Measurements from ENCODE around the gene MRPL44. TPM values are rescaled to one million over a fixed set of nuclear protein-coding genes. Genes with fewer than 3 reads are reported as not detected.
A peak's percentile ranks its signal among the peaks of the same experiment; 100 is the strongest.

MRPL44 gene
- total RNA-seq, 3 donors from 2014 or later = 23.8 to 31.9 (median 27.6) TPM

DNA sequence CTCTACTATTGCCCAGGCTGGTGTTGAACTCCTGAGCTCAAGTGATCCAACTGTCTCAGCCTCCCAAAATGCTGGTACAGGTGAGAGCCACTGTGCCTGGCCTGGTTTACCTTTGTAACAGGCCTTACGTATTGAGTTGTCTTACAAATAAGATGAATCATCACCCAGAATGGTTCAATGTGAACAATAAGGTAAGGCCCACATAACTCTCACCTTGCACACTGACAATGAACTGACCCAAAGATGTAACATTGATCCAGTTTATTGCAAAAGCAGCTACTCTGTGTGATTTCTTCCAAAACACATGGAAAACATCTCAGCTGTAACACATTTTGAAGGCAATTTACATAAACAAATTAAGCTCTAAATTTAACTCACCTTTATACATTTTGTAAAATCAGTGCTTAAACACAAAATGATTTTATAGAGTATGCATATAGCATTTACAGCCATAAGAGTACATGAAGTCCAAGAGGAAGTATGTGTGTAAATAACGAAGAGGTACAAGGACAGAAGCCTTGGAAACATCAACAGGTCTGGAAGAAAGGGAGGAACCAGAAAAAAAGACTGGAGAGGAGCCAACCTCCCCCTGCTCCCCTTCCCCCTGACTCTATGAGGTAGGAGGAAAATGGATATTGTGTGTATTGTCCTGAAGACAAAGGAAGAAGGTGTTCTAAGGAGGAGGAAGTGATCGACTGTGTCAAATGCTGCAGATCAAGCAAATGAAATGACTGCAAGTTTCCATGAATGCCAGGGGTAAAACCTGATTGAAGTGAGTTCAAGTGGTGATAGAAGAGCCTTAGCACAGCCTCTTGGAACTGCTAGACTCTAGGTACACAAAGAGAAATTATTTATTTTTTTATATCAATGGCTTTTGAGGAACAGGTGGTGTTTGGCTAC is 6.6 kb upstream of the MRPL44 start:
- TF ChIP-seq, protein P1, sequence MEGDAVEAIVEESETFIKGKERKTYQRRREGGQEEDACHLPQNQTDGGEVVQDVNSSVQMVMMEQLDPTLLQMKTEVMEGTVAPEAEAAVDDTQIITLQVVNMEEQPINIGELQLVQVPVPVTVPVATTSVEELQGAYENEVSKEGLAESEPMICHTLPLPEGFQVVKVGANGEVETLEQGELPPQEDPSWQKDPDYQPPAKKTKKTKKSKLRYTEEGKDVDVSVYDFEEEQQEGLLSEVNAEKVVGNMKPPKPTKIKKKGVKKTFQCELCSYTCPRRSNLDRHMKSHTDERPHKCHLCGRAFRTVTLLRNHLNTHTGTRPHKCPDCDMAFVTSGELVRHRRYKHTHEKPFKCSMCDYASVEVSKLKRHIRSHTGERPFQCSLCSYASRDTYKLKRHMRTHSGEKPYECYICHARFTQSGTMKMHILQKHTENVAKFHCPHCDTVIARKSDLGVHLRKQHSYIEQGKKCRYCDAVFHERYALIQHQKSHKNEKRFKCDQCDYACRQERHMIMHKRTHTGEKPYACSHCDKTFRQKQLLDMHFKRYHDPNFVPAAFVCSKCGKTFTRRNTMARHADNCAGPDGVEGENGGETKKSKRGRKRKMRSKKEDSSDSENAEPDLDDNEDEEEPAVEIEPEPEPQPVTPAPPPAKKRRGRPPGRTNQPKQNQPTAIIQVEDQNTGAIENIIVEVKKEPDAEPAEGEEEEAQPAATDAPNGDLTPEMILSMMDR (IDR thresholded peaks at IDR 0.05) = no peak
- peak; percentile 83 for ATAC-seq
- DNase-seq = no peak

DNA sequence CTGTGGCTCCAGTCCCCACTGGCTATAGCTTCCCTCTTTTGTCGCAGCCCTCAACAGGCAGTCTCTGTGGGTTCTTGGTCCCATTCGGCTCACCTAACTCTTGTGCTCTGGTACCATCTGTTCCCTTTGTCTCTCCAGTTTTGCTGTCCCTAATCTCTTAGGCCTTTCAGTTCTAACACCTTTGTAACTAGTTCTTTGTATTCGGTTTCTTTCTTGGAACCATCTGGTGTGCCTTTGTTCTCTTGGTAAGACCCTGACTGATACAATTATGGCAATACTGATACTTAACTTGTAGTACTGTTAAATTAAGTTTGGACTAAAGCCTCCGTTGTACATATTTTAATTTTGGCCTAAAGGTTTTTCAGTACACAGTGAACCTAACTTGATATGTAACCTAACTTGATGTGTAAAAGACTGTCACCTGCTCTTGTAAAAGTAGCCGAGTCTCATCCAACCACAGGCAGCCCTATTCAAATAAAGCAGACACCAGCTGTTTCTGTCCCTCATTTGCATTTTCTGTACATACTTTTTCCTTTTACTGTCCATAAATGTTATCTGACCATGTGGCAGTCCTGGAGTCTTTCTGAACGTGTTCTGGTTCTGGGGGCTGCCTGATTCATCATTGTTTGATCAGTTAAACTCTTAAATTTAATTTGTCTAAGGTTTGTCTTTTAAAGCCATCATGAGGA is 4.8 kb upstream of the MRPL44 start:
- H3K36me3 ChIP-seq (ENCODE audit: low read depth) = no peaks in the 10 kb centered on the region
- ATAC-seq (peak; percentile 55), DNase-seq (no peak)
- intact Hi-C loops (cut with DNase I, micrococcal nuclease) = no loop called here
- TF ChIP-seq, protein P1 (IDR thresholded peaks at IDR 0.05) = no peak
- H3K4me3 ChIP-seq = no peak overlapping the region
- peaks cover 13% of the 10 kb centered on the region for H3K4me1 ChIP-seq (ENCODE audit: low read depth)
- H3K9me3 ChIP-seq = no peaks in the 10 kb centered on the region

More for the DNA sequence above, 6.6 kb upstream of the MRPL44 start:
- no peak overlapping the region for H3K4me3 ChIP-seq
- intact Hi-C loops (cut with DNase I, micrococcal nuclease) = no loop called here
- no peaks in the 10 kb centered on the region for H3K36me3 ChIP-seq (ENCODE audit: low read depth)
- H3K4me1 ChIP-seq (ENCODE audit: low read depth) = peaks cover 14% of the 10 kb centered on the region
- no peaks in the 10 kb centered on the region for H3K9me3 ChIP-seq

DNA sequence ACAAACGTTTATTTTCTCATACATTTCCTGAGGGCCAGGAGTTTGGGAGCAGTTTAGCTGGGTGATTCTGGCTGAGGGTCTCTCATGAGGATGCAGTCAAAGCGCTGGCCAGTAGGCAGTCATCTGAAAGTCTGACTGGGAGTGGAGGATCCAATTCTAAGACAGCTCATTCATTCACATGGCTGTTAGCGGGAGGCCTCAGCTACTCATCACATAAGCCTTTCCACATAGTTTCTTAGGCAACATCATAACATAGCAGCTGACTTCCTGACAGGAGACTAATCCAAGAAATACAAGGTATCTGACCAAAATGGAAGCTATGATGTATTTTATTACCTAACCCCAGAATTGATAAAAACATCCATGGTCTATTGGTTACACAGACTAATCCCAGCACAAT is 2.9 kb upstream of the MRPL44 start:
- Histone ChIP-seq H3K9me3 (no peaks in the 10 kb centered on the region), H3K4me1 (ENCODE audit: low read depth) (peaks cover 28% of the 10 kb centered on the region), H3K36me3 (ENCODE audit: low read depth) (no peaks in the 10 kb centered on the region), H3K4me3 (no peak overlapping the region)
- intact Hi-C loops (cut with DNase I, micrococcal nuclease) = no loop called here
- TF ChIP-seq, protein P1 (IDR thresholded peaks at IDR 0.05) = no peak
- no peak for ATAC-seq
- no peak for DNase-seq

DNA sequence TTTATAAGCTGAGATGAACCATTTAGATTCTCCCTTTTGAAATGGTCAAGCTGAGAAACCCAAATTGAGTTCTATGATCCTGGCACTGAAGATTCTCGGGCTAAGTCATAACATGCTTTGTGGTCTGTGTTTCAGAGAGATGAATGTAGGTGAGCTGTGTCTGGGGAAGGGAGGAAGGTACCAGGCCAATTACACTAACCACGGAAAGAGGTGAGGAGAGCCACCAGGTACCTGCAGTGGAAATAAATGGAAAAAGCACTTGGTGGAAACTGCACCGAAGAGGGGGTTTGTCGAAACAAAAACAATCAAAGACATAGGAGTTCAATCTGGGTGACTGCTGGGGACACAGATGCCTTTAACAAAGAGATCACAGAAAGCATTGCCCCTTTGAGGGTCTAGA is 963 bp upstream of the MRPL44 start:
- peaks cover 33% of the 10 kb centered on the region for H3K4me1 ChIP-seq (ENCODE audit: low read depth)
- H3K36me3 ChIP-seq (ENCODE audit: low read depth) = no peaks in the 10 kb centered on the region
- no peaks in the 10 kb centered on the region for H3K9me3 ChIP-seq
- ATAC-seq = no peak
- intact Hi-C loops (cut with DNase I, micrococcal nuclease) = no loop called here
- TF ChIP-seq, protein P1 (IDR thresholded peaks at IDR 0.05) = no peak
- no peak for DNase-seq
- H3K4me3 ChIP-seq = no peak overlapping the region

DNA sequence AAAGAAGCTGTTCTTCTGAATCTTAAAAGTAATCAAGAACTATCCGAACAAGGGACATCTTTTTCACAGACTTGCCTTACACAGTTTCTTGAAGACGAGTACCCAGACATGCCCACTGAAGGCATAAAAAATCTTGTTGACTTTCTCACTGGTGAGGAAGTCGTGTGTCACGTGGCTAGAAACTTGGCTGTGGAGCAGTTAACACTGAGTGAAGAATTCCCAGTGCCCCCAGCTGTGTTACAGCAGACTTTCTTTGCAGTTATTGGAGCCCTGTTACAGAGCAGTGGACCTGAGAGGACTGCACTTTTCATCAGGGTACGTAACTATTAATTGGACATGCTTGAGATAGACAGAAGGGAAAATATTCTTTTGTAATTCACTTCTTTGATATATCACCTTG is 2.4 kb downstream of the MRPL44 start:
- Histone ChIP-seq H3K9me3 (no peaks in the 10 kb centered on the region), H3K4me1 (ENCODE audit: low read depth) (peaks cover 42% of the 10 kb centered on the region), H3K36me3 (ENCODE audit: low read depth) (no peaks in the 10 kb centered on the region), H3K4me3 (no peak overlapping the region)
- intact Hi-C loops (cut with DNase I, micrococcal nuclease) = no loop called here
- peak in 1 of 3 donors; percentile 38 for DNase-seq
- TF ChIP-seq, protein P1 (IDR thresholded peaks at IDR 0.05) = no peak
- no peak for ATAC-seq
